GDM1 (cell line): ENCODE results near the gene THRB.

Experiments
- DNase-seq: peaks from one replicate; lab custom pipeline; 2025; lab: John Stamatoyannopoulos, UW

THRB gene

GRCh38 chr3:24224666-24225384 is 269.8 kb downstream of the THRB start:
- no peak for DNase-seq

- DNase-seq, result no peak
These were observed 272.4 kb downstream of the THRB start for GRCh38 chr3:24222165-24222805.

GRCh38 chr3:24220859-24221657 is 273.6 kb downstream of the THRB start:
- no peak for DNase-seq

GRCh38 chr3:24215502-24215901 is 279.1 kb downstream of the THRB start:
- DNase-seq, result no peak

- no peak for DNase-seq
These were observed 283.3 kb downstream of the THRB start for GRCh38 chr3:24211381-24211780.

- DNase-seq, result no peak
These were observed 292.6 kb downstream of the THRB start for GRCh38 chr3:24202071-24202470.

- DNase-seq, result no peak
These were observed 293.3 kb downstream of the THRB start for GRCh38 chr3:24201301-24201700.

GRCh38 chr3:24199775-24200247 is 294.8 kb downstream of the THRB start:
- DNase-seq, result no peak

- no peak for DNase-seq
These were observed 295.4 kb downstream of the THRB start for GRCh38 chr3:24199300-24199699.

GRCh38 chr3:24198728-24199127 is 295.9 kb downstream of the THRB start:
- no peak for DNase-seq

- no peak for DNase-seq
These were observed 296.8 kb downstream of the THRB start for GRCh38 chr3:24197809-24198208.

- DNase-seq, result no peak
These were observed 298.1 kb downstream of the THRB start for GRCh38 chr3:24196526-24196925.

- DNase-seq, result no peak
These were observed 299.0 kb downstream of the THRB start for GRCh38 chr3:24195504-24196230.

GRCh38 chr3:24192469-24193056 is 302.1 kb downstream of the THRB start:
- no peak for DNase-seq

GRCh38 chr3:24191801-24192403 is 302.7 kb downstream of the THRB start:
- DNase-seq, result no peak

- DNase-seq, result no peak
These were observed 304.4 kb downstream of the THRB start for GRCh38 chr3:24190256-24190655.

- peak; percentile 11 for DNase-seq
These were observed 308.8 kb downstream of the THRB start for GRCh38 chr3:24185738-24186384.

- no peak for DNase-seq
These were observed 310.0 kb downstream of the THRB start for GRCh38 chr3:24184528-24185176.

- DNase-seq, result no peak
These were observed 311.9 kb downstream of the THRB start for GRCh38 chr3:24182756-24183155.

GRCh38 chr3:24181256-24181655 is 313.4 kb downstream of the THRB start:
- no peak for DNase-seq
